CD4-positive, CD25-positive, alpha-beta regulatory T cell (primary cell): ENCODE data around the gene CTAGE4. TPM values are rescaled to one million over a fixed set of nuclear protein-coding genes. Genes with fewer than 3 reads are reported as not detected.
A peak's percentile ranks its signal among the peaks of the same experiment; 100 is the strongest.
"Not testable (repeated sequence)": the region's sequence is repeated elsewhere in the genome, so short reads cannot be mapped to it uniquely, and the experiment has no call there.

Experiments used
- ATAC-seq, 2 donors: fragments of 150-1000 bp; cut with Tn5 transposase; one replicate each; pipeline ENCODE4 v1.10.0; 2021; ENCODE audit warnings: low read depth in 2 of 2, moderate number of reproducible peaks in 2 of 2, moderate library complexity in 1 of 2
- DNase-seq, 3 donors: peaks; one replicate each; pipeline versions ENCODE4 v3.0.0 to v3.0.0-alpha.2; 2012 to 2022; ENCODE audit warnings: mixed read lengths in 1 of 3
- H3K27ac ChIP-seq: one replicate; pipeline ENCODE4 v1.7.0; 2013; ENCODE audit warnings: mild to moderate bottlenecking, low read length; ENCODE audit not compliant: insufficient read depth, poor library complexity, severe bottlenecking
- H3K27me3 ChIP-seq: one replicate; pipeline ENCODE4 v1.7.0; 2013; ENCODE audit warnings: low read length; ENCODE audit not compliant: control insufficient read depth, insufficient read depth
- H3K36me3 ChIP-seq: one replicate; pipeline ENCODE4 v1.7.0; 2013; ENCODE audit warnings: mild to moderate bottlenecking, low read length, moderate library complexity; ENCODE audit not compliant: control insufficient read depth, insufficient read depth
- H3K4me1 ChIP-seq: 2 replicates; pipeline ENCODE4 v1.7.0; 2013; ENCODE audit warnings: mild to moderate bottlenecking, low read length; ENCODE audit not compliant: insufficient read depth, control insufficient read depth, poor library complexity, severe bottlenecking
- H3K4me3 ChIP-seq: one replicate; pipeline ENCODE4 v1.7.0; 2013; ENCODE audit warnings: low read depth, mild to moderate bottlenecking, low read length, moderate library complexity
- H3K9me3 ChIP-seq, 2 experiments: 1 replicate in 1 of 2; 2 replicates in 1 of 2; pipeline ENCODE4 v1.7.0; 2013; ENCODE audit warnings: low read length in 2 of 2, mild to moderate bottlenecking in 1 of 2, moderate library complexity in 1 of 2; ENCODE audit not compliant: control insufficient read depth in 2 of 2
- H3K27ac Mint-ChIP-seq, 3 donors: one replicate each; pipeline ENCODE4 v1.8.0; 2020 to 2022; ENCODE audit warnings: mild to moderate bottlenecking in 3 of 3, mixed read lengths in 3 of 3, moderate library complexity in 2 of 3
- H3K27me3 Mint-ChIP-seq: one replicate; pipeline ENCODE4 v1.8.0; 2022; ENCODE audit warnings: mild to moderate bottlenecking, mixed read lengths
- H3K36me3 Mint-ChIP-seq: one replicate; pipeline ENCODE4 v1.8.0; 2020; ENCODE audit warnings: mixed read lengths
- H3K4me1 Mint-ChIP-seq, 4 donors: one replicate each; pipeline ENCODE4 v1.8.0; 2020 to 2022; ENCODE audit warnings: mixed read lengths in 4 of 4, mild to moderate bottlenecking in 1 of 4
- H3K4me3 Mint-ChIP-seq, 4 donors: one replicate each; pipeline ENCODE4 v1.8.0; 2020 to 2022; ENCODE audit warnings: mild to moderate bottlenecking in 4 of 4, mixed read lengths in 4 of 4, moderate library complexity in 3 of 4
- H3K9me3 Mint-ChIP-seq, 7 donors: one replicate each; pipeline ENCODE4 v1.8.0; 2020 to 2022; ENCODE audit warnings: mixed read lengths in 7 of 7, mild to moderate bottlenecking in 3 of 7, moderate library complexity in 2 of 7
- polyA plus RNA-seq, 4 donors: library from polyadenylated mRNA; unstranded; fragments of 300-500 nt; fragmentation: Illumina TruSeq; gene quantifications; one replicate each; pipeline ENCODE4 v1.2.3, GENCODE V29; 2021
- total RNA-seq: library from RNA; stranded (reverse); gene quantifications from one replicate; pipeline ENCODE4 v1.2.3, GENCODE V29; 2022

Gene CTAGE4
- total and polyA plus RNA-seq, 5 donors from 2014 or later, result 0.29 to 3.8 TPM; not detected in 3

DNA sequence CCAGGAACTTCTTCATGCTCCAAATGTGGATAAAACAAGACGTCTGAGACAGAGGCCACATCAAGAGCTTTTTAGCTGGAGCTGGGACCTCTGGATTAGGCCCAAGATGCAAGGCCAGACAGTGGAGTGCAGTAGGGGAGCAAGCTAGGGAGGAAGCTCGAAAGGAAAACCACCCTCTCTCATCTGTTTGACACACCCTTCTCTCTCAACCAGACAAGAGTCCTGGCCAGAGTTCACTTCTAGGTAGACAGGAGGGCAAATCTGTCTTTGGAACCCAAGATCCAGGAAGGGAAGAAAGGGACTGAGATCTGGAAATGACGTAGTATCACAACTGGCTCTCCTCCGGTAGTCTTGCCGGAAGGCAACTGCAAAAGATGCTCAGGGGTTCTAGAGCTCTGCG, 11.2 kb downstream of the CTAGE4 start:
- H3K4me3 ChIP-seq, H3K9me3 Mint-ChIP-seq, H3K4me1 Mint-ChIP-seq, DNase-seq, H3K4me1 ChIP-seq, H3K27me3 Mint-ChIP-seq, H3K27me3 ChIP-seq, ATAC-seq, H3K27ac ChIP-seq, H3K9me3 ChIP-seq, H3K27ac Mint-ChIP-seq, H3K36me3 Mint-ChIP-seq, H3K4me3 Mint-ChIP-seq, H3K36me3 ChIP-seq: not testable (repeated sequence)

DNA sequence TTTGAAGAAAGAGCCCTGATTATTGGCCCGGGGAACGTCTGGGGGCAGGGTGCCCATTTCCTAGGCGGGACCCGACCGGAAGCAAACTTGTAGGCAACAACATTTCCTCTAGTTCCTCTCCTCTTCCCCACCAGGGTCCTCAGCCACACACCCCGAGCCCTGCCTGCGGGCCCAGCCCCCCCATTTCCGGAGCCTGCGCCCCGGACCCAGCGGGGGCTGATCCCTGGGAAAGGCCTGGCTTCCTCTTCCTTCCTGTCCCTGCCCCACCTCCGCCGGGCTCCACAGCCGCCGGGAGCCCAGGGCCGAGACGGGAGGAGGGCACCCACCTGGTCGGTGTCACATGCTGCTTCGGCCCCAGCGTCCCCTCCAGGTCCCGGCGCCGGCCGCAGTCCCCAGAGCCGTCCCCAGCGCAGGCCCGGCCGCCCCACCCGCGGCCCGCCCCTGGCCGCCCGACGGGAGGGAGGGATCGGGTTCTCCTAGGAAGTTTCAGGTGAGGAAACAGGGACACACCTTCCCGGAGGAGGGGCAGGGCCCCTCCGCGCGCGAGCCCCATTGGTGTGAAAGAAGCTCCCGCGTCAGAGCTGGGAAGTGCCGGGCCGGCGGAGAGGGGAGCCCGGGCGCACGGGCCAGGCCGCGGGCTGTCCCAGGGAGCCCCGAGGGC, 12.1 kb downstream of the CTAGE4 start, which contains the start of gene ARHGEF35:
Gene ARHGEF35, minus strand, starts transcription at position 622 of the 661 bp plus-strand sequence. CDS start 7,450 bp downstream, outside the sequence.
- not testable (repeated sequence) for H3K27me3 Mint-ChIP-seq, H3K27ac ChIP-seq, H3K36me3 Mint-ChIP-seq, H3K9me3 ChIP-seq, H3K9me3 Mint-ChIP-seq, H3K4me1 ChIP-seq, DNase-seq, H3K36me3 ChIP-seq, H3K4me3 ChIP-seq, H3K27me3 ChIP-seq
- peaks cover 1 to 10% (median 5%) of the 10 kb centered on the region in 4 donors for H3K4me1 Mint-ChIP-seq
- peak; percentile 52 to 71 for ATAC-seq
- peak within 1 kb of the TSS in 2 of 3 donors; percentile 14 to 71 for H3K27ac Mint-ChIP-seq
- H3K4me3 Mint-ChIP-seq, result peak within 1 kb of the TSS in 3 of 4 donors; percentile 72 to 78 (median 74)

DNA sequence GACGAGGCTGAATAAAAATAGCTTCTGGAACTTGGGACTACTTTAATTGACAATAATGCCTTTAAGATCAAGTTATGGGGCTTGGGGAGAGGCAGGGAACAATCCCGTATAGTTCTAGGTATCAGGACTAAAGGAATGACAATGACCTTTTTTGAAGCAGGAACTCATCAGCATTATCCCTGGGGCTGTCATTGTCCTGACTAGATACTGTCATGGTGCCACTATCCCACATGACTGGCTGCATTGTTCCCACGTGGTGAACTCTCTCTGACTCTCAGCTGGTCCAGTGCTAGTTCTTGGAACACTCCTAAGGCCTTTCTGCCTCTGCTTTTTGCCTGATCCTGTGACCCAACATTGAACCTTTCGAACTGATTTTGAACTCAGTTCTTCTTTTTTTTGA, 15.7 kb downstream of the CTAGE4 start:
- not testable (repeated sequence) for H3K27ac Mint-ChIP-seq, H3K4me1 ChIP-seq, H3K4me3 ChIP-seq, H3K9me3 ChIP-seq, H3K27me3 ChIP-seq, DNase-seq, H3K27me3 Mint-ChIP-seq, H3K9me3 Mint-ChIP-seq, H3K27ac ChIP-seq, H3K36me3 ChIP-seq, ATAC-seq, H3K36me3 Mint-ChIP-seq, H3K4me3 Mint-ChIP-seq
- H3K4me1 Mint-ChIP-seq, result peaks cover 1 to 10% (median 5%) of the 10 kb centered on the region in 4 donors

DNA sequence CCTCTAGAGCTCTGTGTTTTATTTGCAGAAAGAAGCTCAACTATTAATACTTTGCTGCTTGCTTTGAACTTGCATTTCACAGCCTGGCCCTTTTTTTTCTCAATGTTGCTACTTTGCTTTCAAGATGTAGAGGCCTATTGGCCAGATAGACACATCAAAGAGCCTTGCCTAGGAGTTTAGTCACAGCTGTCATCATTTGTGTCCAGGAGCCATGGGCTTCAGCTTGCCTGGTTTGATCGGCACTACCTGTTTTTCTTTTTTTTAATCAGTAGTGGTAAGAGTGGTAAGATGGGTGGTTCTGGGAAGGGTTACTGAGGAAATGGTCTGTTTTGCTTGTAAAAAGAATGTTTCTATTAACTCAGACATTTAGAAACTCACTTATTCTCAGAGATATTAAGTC, 18.7 kb downstream of the CTAGE4 start:
- H3K36me3 Mint-ChIP-seq, H3K27me3 Mint-ChIP-seq, H3K4me1 Mint-ChIP-seq, H3K4me3 ChIP-seq, H3K36me3 ChIP-seq, H3K9me3 Mint-ChIP-seq, H3K27ac ChIP-seq, H3K27ac Mint-ChIP-seq, DNase-seq, H3K9me3 ChIP-seq, H3K4me3 Mint-ChIP-seq, H3K4me1 ChIP-seq, H3K27me3 ChIP-seq: not testable (repeated sequence)
- peak; percentile 79 to 85 for ATAC-seq

DNA sequence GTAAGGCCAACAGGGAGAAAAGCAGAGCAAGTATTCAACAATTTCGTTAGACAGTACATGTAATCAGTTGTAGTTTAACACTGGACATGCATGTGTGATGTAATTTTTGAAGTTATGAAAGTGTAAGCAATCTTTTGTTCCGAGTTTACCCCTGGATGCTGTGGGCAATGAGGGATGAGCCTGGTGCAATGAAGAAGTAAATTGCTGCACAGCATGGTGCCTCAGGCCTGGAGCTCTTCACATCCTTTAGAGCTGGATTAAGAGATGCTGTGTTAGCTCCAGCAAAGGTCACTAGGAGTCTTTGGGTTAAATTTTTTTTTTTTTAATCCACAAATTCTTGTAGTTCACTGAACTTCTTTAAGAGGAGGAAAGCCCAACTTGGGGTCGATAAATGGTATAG, 19.8 kb downstream of the CTAGE4 start:
- H3K9me3 ChIP-seq, H3K4me1 Mint-ChIP-seq, H3K36me3 Mint-ChIP-seq, DNase-seq, H3K27ac ChIP-seq, H3K4me1 ChIP-seq, H3K36me3 ChIP-seq, H3K4me3 Mint-ChIP-seq, H3K4me3 ChIP-seq, H3K27me3 Mint-ChIP-seq, H3K27me3 ChIP-seq, H3K27ac Mint-ChIP-seq, ATAC-seq, H3K9me3 Mint-ChIP-seq: not testable (repeated sequence)

DNA sequence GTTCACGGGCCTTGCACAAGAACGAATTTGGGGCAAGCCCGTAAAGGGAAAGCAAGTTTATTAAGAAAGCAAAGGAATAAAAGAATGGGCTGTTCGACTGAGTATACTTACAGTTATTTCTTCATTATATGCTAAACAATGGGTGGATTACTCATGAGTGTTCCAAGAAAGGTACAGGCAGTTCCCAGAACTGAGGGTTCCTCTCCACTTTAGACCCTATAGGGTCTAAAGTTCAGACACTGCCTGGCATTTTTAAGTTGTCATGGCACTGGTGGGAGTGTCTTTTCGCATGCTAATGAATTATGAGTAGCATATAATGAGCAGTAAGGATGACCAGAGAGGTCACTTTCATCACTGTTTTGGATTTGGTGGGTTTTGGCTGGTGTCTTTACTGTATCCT, 22.0 kb downstream of the CTAGE4 start:
- H3K4me1 Mint-ChIP-seq, H3K36me3 Mint-ChIP-seq, H3K9me3 ChIP-seq, H3K4me3 Mint-ChIP-seq, H3K27ac Mint-ChIP-seq, H3K4me3 ChIP-seq, H3K27ac ChIP-seq, H3K27me3 Mint-ChIP-seq, H3K27me3 ChIP-seq, H3K36me3 ChIP-seq, H3K9me3 Mint-ChIP-seq, DNase-seq, H3K4me1 ChIP-seq: not testable (repeated sequence)
- ATAC-seq, result peak; percentile 24 to 33

DNA sequence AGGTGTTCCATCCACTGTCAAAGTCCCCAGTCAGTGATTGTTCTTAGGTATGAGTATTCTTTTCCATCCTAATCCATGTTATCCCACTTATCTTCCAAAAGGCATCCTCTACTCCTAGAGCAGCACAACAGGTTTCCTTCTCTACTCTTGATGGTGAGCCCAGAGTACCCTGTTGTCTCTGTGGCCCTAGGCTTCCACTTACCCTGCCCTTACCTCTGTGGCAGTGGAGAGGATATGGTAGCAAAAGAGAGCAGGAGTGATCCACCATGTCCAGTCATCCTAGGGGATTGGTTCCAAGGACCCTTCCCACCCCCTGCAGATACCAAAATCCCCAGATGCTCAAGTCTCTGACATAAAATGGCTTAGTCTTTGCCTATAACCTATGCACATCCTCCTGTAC, 33.9 kb downstream of the CTAGE4 start:
- not testable (repeated sequence) for H3K27me3 Mint-ChIP-seq, H3K36me3 Mint-ChIP-seq, H3K9me3 Mint-ChIP-seq, H3K9me3 ChIP-seq, H3K27me3 ChIP-seq, H3K4me3 Mint-ChIP-seq, H3K27ac ChIP-seq, H3K4me1 ChIP-seq, H3K36me3 ChIP-seq, H3K27ac Mint-ChIP-seq, DNase-seq, H3K4me3 ChIP-seq, ATAC-seq, H3K4me1 Mint-ChIP-seq

DNA sequence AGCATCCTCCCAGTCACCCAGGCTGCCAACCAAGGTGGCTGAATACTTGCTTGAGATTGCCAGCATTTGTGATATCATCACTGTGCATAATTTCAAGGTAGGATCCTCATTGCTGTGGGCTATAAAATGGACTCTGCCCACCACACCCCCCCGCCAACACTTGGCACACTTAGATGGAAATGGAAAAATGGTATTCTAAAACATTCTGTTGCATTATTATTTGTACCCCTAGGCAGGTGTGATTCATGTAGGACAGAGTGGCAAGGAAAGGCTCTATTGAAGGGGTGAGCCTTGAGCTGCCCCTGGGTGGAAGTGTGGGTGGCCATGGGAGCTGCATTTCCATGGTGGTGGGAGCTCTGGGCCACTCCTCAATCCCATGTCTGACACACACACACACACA, 35.3 kb downstream of the CTAGE4 start:
- H3K27me3 Mint-ChIP-seq, H3K4me1 ChIP-seq, H3K4me3 ChIP-seq, H3K27me3 ChIP-seq, H3K36me3 ChIP-seq, H3K36me3 Mint-ChIP-seq, H3K27ac Mint-ChIP-seq, H3K9me3 Mint-ChIP-seq, H3K4me1 Mint-ChIP-seq, H3K9me3 ChIP-seq, H3K27ac ChIP-seq, H3K4me3 Mint-ChIP-seq, ATAC-seq, DNase-seq: not testable (repeated sequence)
